HTR-8/SVneo (cell line): ENCODE measurements around the gene CD300E.
A peak's percentile ranks its signal among the peaks of the same experiment; 100 is the strongest.

Source experiments
- DNase-seq: peaks from one replicate; pipeline ENCODE4 v3.0.0; 2011; ENCODE audit warnings: low spot score, mixed read lengths; ENCODE audit not compliant: insufficient read length
- FAIRE-seq: peaks from 2 replicates; lab custom pipeline; 2011; peaks lifted over from hg19 to GRCh38; lab: Jason Lieb, UNC

The CD300E gene, protein sequence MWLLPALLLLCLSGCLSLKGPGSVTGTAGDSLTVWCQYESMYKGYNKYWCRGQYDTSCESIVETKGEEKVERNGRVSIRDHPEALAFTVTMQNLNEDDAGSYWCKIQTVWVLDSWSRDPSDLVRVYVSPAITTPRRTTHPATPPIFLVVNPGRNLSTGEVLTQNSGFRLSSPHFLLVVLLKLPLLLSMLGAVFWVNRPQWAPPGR

DNA sequence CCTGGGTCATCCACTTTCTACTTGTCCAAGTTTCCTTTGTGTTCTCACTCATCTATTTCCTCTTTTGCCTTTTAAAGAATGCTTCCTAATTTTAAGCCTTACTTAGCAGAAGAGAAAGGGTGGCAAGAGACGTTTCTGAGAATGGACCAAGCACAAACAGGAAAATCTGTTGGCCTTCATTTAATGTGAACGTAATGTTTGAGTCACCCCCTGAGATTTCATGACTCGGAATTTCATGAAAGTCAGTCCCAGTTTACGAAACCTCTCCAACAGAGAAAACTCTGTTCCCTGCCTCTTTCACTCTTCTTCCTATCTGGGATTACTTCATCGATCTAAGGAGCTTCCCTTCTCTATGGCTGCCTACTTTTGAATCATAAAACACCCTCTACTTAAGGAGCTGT is at the start of gene CD300E:
TSS of gene CD300E (minus strand) at position 46 of the 401 bp plus-strand sequence. CDS start 117 bp downstream, outside the sequence.
- no peak for DNase-seq
- FAIRE-seq = no peak

DNA sequence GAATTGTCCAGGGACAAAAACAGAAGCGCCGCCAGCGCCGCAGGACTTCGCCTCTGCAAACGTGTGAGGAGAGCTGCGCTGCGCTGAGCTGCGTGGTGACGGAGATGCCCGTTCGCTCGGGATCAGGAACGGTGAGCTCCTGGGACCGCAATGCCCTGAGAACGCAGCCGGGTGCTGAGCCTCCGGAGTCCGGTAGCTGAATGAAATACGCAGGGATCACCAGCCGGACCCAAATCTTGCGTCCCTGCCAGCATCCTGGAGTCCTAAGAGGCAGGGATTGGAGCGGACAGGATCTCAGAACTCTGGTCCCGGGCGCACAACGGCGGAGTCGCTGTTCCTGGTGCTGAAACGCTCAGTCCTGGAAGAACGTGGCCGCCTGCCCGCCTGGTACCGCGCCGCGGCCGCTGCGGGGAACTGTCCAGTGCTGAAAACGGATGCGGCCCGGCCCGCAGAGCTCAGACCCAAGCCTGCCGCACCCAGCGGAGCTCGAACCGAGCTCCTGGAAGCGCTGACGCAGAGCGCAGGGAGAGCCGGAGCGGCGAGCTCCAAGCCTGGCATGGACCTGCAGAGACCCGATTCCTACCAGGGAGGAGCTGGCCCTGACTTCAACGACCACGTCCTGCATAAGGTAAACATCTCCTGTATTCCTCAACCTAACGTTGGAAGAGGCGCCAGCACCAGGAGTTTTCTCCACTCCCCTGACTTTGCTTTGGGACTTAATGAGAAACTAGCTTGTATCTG is 47.7 kb upstream of the CD300E start:
- peak; percentile 62 for DNase-seq
- no peak for FAIRE-seq

DNA sequence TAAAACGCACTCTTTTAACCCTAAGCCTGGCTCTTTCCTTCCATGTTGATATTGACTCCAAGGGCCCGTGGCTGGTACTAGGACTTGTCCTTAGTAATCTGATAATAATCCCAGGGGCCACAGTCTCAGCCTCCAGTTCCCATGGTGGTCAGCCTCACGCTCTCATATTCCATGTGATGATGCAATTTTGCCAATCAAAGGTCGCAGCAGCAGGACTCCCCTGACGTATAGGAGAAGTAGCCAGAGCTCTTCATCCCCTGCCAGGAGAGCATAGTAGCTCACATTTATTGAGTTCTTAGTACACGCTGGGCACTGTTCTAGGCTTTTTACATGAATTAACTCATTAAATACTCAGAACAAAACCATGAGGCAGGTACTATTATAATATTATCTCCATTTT is 46.8 kb upstream of the CD300E start:
- no peak for FAIRE-seq

DNA sequence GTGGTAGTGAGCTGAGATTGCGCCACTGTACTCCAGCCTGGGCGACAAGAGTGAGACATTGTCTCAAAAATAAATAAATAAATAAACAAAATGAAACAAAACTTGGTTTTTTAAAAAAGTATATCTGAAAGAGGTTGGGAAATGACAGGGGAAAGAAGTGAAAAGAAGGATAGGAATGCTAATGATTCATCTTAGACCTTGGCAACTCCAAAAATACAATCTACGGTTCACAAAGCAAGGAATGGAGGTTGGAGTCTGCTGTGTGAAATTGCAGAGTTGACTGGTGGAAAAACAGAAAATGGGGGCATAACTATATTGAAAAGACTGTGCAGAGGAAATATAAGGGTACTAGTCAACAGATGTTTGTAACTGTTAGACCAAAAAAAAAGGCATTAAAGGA is 40.0 kb upstream of the CD300E start:
- no peak for DNase-seq
- no peak for FAIRE-seq

More for the DNA sequence above, 46.8 kb upstream of the CD300E start:
- DNase-seq = no peak

DNA sequence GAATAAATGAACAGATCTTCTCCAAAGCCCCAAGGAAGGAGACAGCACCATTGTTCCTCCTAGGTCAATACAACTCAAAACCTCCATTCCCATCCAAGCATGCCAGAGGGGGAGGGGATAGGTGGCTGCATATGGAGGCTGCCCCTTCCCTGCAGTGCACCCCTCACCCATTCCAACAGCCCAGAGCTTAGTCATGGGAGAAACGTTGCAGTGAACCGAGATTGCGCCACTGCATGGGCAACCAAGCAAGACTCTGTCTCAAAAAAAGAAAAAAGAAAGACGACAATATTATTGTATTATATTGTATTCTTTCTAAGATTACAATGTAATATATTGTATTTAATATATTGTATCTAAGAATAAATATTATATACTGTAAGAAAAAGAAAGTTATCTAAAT is 36.4 kb upstream of the CD300E start:
- DNase-seq (no peak), FAIRE-seq (no peak)

DNA sequence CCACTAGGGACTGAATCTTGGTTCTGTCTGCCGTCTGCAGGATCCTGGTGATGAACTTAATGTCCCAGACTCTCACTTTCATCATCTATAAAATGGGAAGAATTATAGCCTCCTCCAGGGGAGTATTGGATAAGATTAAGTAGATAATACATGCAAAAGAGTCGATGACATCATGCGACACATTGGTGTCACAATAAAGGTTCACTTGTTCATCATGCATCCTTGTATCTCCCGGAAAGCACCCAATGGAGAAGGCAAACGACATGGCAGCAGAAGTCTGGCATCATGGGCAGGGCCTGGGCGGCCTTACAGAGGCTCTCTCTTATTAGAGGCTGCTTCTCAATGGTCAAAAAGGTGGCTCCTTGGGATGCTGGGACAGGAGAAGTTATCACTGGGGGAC is 35.1 kb upstream of the CD300E start:
- FAIRE-seq (peak; percentile 13), DNase-seq (no peak)

DNA sequence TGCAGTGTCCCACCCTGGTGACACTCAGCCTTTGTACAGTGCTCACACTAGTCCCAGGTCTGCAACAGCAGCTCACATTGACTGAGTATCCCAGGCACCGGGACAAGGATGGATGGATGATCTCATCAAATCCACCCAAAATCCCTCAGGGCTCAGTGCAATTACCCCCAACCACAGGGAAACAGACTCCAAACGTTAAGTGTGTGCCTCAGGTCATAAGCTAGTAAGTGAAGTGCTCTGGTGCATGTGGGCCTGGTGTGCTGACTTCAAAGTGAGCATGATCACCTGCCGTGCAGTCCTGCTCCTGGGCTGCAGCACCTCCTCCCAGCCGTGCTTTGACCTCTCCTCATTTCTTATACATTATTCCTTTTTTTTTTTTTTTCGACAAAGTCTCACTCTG is 31.2 kb upstream of the CD300E start:
- FAIRE-seq = peak; percentile 13
- DNase-seq = no peak

DNA sequence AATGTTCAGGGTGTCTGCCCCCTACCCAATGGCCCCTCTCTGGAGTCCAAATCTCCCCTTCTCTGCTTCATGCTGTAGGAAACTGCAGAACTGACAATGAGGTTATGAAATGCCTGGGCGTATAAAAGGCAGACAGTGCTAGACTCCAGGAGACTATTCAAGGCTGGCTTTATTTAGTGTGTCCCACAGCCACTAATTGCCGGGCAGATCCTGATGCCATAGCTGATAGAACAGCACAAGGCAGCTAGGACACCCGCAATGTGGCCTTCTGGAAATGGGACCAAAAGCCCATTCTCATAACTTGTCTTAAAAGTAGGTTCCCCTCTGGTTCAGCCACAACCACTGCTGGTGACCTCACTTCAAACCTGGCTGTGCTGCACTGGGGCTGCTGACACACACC is 28.5 kb upstream of the CD300E start:
- DNase-seq (no peak), FAIRE-seq (no peak)

DNA sequence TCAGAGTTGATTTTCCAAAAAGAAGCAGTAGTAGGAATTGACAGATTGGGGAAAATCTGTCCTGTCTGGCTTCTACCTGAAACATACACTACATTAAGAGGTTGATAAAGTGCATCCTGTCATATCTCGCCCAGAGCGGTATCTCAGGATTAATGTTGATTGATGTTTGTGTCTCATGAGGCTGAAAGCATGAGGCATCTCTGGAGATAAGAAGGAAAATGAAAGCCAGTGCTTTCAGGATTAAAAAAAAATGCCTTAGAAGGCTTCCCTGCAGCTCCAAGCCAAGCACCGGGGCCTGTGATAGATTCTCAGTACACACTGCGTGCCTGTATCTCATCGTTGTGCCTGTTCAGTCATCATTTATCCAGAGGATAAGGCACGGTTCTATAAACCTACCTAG is 26.4 kb upstream of the CD300E start:
- DNase-seq (no peak), FAIRE-seq (no peak)

DNA sequence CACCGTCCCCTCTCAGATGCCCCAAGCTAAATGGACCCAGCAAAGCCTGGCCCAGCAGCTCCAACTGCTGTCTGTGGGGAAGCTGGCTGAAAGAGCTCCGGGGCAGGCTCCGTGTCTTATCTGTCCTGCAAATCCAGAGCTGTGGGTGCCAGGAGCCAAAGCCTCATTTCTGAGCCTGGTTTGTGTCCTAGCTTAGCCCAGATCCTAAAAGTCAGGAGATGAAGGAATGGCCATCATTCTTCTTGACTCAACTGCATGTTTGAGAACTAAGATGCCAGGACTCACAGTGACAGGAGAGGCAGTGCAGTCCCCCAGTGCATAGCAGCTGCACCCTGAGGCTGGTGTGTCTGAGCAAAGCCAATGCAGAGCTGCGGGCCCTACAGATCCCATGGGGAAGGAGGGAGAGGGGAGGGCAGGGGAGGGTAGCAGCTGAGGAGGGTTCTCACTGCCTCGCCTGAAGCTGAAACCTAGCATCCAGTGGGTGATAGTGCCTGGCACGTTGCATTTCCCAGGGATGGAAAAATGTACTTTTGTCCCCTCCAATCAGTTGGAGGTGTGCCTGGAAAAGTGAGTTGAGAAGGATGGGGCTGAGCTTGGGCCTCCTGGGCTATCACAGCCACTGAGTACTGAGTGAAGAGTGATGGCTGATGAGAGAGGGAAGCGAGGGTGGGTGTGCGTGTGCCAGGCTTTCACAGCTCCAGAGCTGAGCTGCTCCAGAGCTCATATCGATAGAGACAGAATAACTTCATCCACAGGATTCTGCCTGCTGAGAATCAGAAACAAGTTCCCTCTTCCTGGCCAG is 24.5 kb upstream of the CD300E start:
- DNase-seq (no peak), FAIRE-seq (no peak)

DNA sequence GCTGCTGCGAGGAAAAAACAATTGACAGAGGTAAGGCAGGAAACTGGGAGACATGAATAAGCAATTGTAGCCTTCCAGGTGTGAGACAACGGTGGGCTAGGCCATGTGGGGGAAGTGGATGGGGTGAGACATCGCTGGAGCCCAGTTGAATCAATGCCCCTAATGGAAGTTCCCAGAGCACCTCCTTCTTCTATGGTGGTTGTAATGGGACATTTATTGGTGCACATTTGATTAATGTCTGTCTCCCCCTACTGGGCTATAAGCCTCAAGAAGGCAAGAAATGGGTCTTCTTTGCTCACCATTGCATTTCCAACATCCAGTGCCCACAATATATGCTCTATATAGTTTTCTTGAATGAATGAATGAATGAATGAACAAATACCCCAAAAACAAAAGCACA is 22.7 kb upstream of the CD300E start:
- FAIRE-seq (no peak), DNase-seq (peak; percentile 51)

DNA sequence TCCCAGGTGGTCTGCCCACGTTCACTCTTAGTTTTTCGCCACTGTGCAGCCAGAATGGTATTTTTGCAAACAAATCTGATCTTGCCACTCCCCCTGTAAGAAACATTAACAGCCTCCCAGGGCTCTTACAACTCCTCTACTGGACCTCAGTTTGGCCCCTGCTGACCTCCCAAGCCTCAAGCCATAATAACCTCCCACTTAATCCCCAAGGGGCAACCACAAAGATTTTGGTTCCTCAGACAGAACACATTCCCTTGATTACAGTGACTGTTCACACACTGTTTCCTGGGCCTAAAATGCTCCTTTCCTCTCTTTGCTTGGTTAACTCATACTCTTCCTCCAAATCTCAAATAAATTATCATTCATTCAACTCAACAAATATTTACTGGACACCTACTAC is 21.5 kb upstream of the CD300E start:
- FAIRE-seq (no peak), DNase-seq (no peak)

DNA sequence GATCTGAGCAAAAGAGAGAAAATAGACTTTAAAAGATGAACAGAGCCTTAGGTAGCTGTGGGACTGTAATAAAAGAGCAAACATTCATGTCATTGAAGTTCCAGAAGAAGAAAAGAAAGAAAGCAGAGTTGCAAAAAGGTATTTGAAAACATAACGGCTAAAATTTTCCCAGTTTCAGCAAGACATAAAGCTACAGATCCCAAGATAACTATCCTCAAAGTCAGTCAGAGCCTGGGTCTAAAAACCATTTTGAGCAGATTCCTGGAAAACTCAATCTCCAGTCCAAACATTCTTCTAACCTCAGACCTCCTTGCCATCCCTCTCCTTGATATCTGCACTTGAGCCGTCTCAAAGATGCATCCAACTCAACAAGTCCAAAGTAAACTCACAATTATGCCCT is 20.9 kb upstream of the CD300E start:
- no peak for DNase-seq
- no peak for FAIRE-seq

DNA sequence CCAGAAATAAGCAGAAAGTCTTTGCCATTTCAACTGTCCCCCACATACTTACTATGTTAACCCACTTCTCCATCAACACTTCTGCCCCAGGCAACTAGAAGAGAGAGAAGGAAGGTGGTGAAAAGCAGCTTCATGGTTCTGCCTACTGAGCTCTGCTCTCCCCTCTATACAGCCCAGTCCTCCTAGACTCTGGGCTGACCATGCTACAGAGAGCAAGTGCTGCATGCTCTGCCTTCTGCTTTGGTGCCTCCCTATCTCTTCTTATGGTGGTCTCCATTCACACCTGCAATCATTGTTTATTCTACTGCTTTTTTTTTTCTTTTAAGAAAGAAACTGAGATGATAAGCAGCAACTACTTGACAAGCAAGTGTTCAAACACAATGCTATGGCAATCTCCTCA is 20.3 kb upstream of the CD300E start:
- DNase-seq (no peak), FAIRE-seq (no peak)

DNA sequence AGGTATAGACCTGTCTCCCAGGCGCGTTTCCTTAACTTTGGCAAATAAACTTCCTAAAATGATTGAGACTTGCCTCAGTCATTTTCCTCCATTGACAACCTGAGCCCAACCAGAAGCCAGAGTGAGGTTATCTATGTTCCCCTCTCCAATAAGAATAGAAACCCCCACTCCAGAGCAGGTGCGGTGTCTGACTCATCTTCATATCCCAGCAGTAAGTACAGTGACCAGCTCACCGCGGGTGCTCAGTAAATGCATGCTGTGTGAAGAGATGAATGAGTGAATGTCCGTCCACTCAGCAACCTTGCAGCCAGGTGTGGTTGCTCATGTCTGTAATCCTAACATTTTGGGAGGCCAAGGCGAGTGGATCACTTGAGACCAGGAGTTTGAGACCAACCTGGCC is 19.5 kb upstream of the CD300E start:
- DNase-seq (no peak), FAIRE-seq (no peak)

DNA sequence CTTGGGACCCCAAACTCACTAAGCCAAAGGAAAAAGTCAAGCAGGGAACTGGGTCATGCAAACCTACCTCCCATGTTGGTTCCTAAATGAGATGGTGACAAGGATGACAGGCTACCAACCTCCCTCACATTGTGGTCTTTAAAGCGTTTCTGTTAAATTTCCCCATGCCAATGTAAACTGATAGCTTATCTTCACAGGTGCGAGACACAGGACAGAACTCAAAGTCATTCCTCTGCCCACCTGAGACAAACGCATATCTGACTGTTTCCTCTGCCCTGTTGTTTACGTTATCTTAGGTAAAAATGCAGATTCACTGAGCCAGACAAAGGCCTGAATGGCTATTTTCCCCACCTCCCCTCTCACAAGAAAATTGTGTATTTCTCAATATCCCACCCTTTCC is 19.0 kb upstream of the CD300E start:
- FAIRE-seq (no peak), DNase-seq (no peak)

DNA sequence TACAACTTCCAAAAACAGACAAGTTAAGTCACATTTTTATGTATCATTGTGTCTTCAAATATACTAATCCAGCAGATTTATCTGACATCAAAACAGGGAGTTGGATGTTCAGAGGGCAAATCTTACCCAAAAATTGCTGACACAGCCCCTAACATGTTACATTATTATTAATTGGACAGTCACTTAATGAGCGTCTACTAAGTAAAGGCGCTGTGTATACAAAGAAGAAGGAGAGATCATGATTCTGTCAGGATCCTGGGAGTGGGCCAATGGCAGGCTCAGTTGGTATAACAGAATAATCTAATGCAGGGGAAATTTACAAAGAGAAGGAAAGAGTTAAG is 18.4 kb upstream of the CD300E start:
- no peak for FAIRE-seq
- no peak for DNase-seq

DNA sequence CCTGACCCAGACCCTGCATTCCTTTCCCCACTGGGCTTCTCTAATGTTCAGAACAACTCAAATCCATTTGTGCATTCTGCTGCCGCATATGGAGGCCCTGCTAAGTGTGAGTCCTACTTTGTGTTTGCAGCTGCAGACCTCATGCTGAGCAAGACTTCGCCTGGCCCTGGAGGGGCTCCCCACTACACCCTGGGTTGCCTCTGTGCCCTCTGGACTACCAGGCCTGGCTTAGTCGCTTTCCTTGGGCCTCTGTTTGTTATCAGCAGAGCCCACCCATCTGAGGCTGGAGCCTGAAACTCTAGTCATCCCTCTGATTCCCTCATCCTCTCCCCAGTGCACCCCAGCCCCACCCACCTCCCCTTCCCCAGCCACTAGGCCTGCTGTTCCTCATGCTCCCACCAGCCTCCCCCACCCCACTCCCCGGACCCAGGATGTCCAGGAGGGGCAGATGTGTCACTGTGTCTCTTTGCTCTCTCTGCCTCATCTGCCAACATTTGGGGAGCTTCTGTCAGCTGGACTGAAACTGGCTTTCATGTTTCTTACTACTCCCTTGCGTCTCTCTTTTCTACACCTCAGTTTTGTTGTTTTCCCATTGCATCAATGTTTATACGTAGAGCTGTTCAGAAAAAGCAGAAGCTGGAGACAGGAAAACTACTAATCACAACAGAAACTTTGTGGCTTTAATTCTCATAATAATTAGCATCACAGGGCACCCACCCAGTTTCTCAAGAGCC is 17.9 kb upstream of the CD300E start:
- DNase-seq (no peak), FAIRE-seq (no peak)

DNA sequence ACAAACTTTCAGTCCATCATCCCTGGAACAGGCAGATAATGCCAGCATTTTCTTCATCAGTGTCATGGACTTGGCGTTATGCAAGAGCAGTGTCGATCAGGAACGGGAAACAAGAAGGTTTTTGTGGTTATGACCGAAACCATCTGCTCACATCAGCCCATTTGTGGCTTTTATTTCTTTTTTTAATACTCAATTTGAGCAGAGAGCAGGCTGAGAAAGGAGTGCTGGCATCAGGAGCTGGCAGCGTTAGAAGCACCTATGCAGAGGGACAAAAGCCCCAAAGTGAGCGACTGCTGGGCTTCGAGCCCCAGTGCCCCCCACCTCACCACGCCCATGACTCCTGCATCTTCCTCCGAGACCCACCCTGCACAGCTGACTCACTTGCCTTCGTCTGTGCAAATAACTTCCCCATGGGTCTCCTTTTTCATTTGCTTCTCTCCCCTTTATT is 16.2 kb upstream of the CD300E start:
- FAIRE-seq = peak; percentile 20

DNA sequence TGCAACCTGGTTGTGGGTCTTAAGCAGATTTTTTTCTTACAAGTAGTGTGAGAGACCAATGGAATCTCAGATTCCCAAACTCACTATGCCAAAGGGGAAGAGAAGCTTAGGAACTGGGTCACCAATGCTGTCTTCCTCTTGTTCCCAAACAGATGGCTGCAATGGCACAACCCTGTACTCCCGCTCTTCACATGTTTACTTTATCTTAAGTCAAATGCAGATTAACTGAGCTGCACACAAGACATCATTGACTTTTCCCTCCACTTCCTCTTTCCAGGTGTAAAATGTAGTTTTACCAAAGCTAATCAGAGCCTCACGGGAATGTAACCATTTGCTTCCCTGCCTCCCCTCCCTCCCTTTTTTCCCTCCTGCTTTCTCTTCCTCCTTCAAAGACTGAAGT is 14.4 kb upstream of the CD300E start:
- DNase-seq (no peak), FAIRE-seq (no peak)

More for the DNA sequence above, 16.2 kb upstream of the CD300E start:
- no peak for DNase-seq

DNA sequence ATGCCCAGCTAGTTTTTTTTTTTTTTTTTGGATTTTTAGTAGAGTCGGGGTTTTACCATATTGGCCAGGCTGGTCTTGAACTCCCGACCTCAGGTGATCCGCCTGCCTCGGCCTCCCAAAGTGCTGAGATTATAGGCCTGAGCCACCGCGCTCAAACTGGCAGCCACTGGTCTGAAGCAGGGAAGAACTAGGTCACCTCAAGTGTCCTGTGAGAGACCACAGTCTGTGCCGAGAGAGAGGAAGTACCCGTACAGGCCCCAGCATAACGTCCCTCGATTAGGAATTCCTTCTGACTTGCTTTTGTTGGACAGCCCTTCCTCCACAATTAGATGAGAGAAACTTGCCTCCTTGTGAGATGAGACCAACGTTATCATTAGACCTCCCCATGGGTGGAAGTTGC is 13.7 kb upstream of the CD300E start:
- DNase-seq = no peak
- no peak for FAIRE-seq
